Stromal cell of bone marrow (primary cell): ENCODE data around the gene CCDC15.
"Not testable (repeated sequence)": the region's sequence is repeated elsewhere in the genome, so short reads cannot be mapped to it uniquely, and the experiment has no call there.

Source experiments
- DNase-seq: peaks from one replicate; pipeline ENCODE4 v3.0.0-alpha.2; 2012; ENCODE audit warnings: low read depth

Gene CCDC15

DNA sequence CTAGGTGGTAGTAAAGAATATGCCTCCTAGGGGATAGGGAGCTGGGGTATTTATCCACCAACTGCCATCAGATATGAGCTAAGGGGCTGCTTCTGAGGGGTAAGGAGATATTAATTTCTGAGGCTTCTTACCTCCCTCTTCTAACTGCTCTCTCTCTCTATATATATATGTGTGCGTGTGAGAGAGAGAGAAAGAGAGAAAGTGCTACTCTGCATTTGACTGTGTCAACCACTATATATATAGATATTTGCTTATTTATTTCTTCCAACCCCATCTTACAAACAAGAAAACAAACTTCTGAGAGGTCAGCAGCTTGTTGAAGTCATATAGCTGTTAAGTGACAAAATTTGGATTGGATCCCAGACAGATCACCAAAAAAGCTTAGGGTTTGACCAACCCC lies 12.3 kb upstream of the CCDC15 start:
- no peak for DNase-seq

DNA sequence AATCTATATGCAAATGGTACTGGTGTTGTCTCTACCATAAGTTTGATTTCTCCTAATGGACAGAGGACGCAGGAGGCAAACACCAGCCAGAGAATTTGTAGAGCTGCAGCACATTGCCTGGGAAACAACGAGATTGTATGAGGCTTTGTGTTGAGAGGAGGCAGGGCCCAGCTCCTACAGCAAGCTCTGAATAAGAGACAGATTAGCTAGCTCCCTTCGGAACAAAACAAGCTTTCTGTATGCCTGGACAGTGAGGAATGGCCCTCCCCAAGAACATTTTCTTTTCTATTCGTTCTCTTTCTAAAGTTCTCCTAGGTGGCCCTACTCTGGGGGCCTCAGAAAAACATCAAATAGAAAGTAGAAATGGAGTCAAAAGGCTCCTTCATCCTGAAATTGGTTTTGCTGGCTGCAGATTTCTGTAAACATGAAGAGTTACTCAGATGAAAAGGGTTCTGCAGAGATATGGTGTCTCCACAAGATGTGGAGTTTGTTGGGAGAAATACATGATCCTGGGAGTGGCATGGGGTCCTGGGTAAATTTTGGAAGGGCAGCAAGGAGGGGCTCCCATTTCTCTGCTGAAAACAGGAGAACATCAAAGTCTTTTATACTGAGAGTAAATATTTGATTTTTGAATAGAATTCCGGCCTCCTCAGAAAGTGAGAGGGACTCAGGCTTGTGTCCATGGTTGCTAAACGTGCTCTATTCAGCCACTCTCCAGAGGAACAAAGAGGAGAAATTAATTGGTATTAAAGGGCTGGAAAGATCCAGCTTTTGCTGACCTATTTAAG lies 11.3 kb upstream of the CCDC15 start:
- DNase-seq, result no peak

DNA sequence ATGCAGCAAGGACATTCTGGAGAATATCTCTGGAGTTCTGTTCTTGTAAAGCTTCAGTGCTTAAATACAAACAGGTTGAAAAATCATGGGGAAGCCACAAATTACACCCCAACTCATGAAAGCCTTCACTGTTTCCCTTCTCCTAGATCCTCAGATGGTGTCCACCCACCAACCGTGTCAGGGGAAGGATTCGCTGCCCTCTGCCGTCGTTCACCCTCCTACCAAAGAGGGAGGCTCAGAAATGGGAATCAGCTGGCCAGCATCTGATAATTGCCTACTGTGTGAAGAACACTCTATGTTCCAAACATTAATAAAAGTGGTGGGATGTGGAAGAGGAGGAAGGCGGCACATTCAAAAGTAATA lies 10.8 kb upstream of the CCDC15 start:
- DNase-seq, result no peak

DNA sequence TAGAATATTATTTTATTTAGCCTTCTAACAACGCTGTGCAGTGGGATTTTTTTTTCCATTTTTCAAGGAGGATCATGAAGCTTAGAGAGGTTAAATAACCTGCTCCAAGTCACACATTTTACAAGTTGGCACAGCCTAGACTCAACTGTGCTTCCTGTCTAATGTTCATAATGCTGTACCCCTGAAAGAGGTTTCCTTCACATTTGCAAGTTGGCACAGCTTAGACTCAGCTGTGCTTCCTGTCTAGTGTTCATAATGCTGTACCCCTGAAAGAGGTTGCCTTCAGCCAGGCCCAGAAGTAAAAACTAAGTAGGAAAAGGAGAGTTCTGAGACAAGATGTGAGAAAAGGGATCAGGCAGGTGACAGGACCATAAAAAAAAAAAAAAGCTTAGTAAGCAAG lies 10.3 kb upstream of the CCDC15 start:
- DNase-seq, result no peak

DNA sequence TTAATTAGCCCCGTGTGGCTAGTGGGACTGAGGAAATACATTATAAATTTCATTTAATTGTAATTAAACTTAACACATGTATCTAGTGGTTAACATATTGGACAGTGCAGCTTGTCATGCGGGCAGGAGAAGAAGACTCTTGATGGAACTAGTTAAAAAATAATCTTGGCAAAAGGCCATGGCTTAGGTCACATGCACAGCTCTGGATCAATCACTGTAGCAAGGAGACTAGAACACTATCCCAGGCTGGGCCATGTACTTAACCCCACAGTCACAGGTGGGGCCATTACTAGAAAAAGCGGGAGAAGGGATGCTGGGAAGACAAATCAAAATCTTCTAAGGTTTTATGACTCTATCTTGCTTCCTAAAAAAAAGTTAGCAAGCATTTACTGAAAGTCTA lies 9.4 kb upstream of the CCDC15 start:
- DNase-seq, result no peak

DNA sequence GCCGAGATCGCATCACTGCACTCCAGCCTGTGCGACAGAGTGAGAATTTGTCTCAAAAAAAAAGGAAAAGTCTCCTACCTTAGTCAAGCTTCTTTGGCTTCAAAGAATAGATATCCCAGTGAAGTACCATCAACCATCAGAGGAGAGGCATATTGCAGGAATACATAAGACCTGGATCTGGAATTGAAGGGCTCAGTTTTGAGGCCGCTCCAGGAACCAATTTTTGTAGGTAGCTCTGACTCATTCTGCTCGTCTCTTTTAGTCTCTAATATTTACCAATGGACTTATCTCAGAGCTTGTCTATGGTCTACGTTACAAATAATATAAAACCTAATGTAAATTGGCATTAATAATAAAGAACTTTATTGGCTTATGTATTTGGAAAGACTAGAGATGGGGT lies 8.2 kb upstream of the CCDC15 start:
- no peak for DNase-seq

DNA sequence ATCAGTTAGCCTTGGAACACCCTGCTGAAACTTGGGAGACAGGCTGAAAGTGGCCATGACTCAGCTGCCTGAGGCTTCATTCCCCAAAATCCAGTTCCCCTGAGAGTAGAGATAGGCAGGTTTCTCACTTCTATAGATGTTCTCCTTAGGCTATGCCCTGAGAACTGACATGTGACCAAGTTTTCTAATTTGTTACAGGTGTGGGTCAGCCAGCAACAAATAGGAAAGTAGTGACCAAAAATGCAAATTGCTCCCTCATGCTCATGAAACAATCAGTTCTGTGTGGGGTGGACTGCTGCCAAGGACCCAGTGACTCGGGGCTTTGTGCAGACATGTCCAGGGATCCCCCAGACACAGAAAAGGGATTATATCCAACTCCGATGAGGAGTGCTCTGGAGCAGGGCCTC lies 7.3 kb upstream of the CCDC15 start:
- DNase-seq, result no peak

DNA sequence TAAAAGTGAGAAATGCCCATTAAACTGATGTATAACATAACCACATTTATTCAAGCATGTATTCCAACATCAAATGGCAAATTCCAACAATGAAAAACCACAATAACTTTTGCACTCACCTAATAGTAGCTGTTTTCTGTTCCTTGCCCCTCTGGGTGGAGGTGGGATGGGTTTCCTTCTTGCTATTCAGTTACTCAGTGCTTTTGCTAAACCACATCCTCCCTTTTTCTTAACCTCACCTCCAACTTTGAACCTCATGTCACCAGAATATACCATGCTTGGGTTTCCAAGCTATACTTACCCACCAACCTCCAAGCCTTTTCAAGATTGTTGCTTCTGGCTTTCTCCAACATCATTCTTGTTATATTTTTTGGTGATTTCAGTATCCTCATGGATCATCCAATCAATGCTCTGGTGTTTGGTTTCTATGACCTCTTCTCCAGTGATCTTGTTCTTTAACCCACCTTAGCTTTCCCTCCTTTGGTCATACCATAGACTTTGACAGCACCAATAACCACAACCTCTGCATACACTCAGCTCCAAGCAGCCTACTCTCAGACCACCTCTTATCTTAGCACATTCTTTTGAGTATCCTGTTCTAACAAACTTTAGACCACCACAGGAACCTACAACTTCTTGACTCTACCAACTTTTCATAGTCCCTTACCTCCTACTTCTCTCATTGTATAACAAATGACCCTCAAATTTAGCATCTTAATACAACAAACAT lies 3.2 kb upstream of the CCDC15 start:
- DNase-seq, result no peak

DNA sequence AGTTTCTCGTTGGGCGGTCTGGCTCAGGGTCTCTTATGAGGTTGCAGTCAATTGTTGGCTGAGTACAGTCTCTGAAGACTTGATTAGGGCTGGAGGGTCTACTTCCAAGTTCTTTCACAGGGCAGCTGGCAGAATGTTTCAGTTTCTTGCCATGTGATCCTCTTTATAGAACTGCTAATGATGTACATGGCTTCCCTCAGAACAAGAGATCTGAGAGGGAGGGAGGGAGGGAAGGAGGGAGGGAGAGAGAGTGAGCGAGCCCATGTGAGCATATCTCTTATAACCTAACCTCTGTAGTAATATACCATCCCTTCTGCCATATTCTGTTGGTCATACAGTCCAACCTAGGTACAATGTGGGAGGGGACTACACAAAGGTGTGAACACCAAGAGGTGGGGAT lies 2.7 kb upstream of the CCDC15 start:
- no peak for DNase-seq

DNA sequence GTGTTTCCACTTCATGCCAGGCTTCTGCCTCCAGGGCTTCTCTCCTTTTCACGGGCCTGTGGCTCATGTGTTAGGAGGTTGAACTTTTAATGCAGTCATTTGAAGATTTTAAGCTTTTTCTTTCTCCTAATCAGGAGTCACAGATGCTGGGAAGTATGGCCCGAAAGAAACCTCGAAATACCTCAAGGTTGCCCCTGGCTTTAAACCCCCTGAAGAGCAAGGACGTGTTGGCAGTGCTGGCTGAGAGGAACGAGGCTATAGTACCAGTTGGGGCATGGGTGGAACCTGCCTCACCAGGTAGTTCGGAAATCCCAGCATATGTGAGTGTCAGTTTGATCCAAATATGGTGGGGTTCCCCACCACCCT lies 571 bp downstream of the CCDC15 start:
- DNase-seq, result no peak

DNA sequence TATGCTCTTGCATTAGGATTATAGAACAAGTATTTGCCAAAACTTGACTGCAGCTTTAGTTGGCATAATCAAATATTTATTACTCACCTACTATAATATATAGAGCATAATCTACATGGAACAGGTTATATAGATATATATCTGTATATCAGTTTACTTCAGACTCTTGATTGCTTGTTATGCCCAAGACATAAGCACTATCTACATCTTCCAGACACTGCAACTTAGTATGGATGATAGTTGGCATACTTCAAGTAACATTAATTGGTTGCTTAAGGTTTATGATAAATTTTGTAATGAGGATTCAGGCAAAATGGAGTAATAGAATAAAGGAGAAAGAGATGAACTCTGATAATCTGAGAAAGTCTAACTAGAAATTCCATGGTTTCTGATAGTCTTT lies 1.0 kb downstream of the CCDC15 start:
- DNase-seq, result no peak

DNA sequence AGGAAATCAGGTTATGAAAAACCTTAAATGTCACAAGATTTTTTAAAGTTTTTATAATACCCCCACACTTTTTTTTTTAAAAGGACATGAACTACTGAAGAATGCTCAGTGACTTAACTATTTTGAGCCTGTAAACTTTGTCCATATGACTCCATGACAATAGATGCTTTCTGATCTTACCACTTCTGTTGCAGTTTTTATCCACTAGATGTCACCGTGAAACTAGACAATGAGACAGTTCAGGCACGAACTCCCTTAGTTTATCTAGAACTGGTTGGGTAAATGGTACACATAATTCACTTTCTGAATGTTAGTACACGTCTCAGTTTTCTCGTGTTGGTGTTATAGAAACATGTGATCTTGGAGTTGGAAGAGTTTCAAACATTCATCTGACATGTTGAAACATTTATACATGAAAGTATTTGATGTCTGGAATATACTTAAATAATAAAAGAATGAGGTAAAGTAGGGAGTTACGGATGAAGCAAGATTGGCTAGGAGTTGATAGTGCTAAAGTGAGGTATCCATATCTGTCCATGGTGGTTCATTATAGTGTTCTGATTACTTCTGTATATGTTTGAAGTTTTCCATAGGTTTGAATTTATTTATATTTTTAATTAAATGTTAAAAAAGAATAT lies 8.1 kb downstream of the CCDC15 start:
- DNase-seq, result peak; percentile 72

DNA sequence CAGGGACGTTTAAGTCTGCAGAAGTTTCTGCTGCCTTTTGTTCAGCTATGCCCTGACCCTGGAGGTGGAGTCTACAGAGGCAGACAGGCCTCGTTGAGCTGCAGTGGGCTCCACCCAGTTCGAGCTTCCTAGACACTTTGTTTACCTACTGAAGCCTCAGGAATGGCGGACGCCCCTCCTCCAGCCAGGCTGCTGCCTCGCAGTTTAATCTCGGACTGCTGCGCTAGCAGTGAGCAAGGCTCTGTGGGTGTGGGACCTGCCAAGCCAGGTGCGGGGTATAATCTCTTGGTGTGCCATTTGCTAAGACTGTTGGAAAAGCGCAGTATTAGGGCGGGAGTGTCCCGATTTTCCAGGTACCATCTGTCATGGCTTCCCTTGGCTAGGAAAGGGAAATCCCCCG lies 14.2 kb downstream of the CCDC15 start:
- DNase-seq, result not testable (repeated sequence)

DNA sequence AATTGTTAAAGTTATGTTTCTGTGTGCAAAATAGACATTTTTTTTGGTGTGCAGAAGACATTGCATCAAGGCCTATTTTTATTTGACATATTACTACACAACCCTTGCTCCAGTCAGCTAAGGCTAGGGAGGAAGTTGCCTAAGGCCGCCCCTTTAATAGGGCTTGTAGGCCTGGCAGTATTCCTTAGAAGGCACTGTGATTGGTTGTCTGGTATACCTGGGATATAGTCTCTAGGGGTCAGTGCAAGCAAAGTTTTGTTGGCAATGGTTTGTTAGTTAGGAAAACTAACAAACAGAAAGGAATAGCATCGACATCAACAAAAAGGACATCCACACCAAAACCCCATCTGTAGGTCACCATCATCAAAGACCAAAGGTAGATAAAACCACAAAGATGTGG lies 16.9 kb downstream of the CCDC15 start:
- DNase-seq, result no peak

DNA sequence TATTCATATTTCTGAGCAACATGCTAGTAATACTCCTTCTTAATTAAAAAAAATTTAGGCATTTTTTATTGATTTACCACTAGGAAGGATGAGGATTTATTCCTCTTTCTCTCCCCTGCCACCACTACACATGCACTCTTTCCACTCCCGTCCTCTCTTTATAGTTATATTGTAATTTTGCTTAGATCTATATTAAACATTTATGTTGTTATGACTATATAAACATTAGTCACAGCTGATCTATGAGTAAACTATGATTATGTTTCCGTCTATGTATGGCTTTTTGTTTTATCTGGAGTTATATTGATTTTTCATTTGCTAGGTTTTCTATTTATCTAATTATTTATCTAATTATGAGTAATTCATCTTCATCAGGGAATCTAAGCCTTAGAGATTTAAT lies 17.8 kb downstream of the CCDC15 start:
- DNase-seq, result no peak

DNA sequence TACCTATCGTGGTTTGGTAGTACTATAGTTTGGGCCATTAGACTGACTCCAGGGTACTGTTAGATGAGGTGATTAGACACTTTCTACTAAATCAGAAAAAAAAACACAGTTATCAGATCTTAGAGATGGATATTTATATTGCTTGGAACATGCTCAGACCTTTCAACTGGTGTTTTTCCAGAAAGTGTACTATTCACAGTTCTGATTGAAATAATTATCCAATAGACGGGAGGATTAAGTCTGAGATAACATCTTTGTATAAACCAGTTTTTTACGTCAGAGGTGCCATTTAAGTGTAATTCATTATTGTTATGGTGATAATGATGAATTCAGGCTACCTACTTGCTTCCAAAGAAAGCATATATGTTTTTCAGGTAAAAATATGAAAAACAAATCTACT lies 22.5 kb downstream of the CCDC15 start:
- DNase-seq, result no peak

DNA sequence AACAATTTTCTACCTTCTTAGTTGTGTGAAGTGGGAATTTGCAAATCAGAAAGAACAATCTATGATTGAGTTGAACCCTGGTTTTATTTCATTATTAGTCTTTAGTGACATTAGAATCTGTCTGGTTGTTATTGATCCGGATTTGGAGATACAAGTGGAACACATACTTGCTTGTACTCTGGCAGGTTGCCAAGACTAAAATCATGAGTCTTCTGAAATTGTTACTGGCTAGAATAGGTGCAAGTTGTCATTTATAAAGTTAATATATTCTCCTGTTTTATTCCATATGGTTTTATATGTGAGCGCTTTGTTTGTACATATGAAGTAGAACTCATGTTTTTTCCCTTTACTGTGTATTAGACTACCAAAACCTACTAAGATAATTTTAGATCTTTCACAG lies 23.0 kb downstream of the CCDC15 start:
- no peak for DNase-seq

DNA sequence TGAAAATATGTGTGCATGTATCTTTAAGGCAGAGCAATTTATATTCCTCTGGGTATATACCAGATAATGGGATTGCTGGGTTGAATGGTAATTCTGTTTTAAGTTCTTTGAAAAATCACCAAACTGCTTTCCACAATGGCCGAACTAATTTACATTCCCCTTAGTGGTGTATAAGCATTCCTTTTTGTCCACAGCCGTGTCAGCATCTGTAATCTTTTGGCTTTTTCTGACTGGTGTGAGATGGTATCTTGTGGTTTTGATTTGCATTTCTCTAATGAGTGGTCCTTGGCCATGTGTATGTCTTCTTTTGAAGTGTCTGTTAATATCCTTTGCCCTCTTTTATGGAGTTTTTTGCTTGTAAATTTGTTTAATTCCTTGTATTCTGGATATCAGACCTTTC lies 24.3 kb downstream of the CCDC15 start:
- no peak for DNase-seq

DNA sequence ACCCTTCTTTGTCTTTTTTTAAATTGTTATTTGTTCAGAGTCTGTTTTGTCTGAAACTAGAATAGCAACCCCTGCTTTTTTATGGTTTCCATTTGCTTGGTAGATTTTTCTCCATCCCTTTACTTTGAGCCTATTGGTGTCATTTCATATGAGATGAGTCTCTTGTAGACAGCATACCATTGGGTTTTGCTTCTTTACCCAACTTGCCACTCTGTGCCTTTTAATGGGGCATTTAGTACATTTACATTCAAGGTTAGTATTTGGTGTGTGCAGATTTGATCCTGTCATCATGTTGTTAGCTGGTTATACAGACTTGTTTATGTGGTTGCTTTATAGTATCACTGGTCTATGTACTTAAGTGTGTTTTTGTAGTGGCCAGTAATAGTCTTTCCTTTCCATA lies 28.0 kb downstream of the CCDC15 start:
- DNase-seq, result no peak

DNA sequence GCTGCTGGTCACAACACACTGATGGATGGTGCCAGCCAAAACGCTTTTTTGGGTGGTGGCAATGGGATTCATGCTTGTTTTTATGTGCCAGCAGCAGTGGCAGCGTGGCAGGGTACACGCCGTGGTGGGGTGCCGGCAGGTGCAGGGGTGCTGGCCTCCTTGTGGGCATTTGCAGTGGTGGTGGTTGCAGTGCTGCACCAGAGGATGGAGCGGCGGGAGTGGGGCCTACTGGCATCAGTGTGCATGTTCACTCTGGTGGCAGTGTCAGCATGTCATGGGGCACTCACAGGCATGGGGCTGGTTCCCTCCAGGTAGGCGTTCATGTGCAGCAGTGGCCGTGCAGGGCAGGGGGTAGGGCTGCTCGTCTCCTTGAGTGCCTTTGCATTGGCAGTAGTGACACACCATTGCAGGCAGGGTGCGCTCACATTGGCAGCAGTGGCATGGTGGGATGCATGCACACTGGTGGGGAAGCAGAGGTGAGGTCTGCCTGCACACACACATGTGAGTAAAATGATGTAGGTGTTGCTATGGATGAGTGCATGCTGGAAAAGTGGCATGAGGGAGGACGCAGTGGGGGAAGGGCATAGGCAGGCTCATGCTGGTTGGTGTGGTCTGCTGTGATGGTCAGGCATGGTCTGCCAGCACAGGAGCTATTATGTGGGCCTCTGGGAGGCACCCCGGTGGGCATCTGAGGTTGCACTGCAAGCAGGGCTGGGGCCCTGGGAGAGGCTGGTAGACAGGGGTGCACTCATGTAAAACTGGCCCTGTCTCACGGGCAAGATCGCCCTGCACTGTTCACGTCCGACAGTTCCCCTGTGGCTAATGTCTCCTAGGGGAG lies 29.9 kb downstream of the CCDC15 start:
- no peak for DNase-seq

DNA sequence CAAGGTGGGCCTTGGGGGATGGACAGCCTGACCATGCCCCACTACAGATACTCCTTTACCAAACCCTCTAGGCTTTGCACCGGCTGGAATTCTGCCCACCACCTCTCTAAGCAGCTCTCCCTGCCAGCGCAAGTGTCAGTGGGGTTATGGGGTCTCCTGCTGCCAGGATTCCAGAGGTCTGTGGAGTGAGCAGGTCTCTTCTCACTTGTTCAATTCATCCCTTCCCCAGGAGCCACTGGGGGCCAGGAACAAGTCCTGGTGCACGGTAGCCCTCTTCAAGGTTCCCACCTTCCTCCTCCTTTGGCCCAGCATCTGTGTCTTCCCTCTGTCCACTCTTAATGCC lies 30.5 kb downstream of the CCDC15 start:
- DNase-seq, result no peak

DNA sequence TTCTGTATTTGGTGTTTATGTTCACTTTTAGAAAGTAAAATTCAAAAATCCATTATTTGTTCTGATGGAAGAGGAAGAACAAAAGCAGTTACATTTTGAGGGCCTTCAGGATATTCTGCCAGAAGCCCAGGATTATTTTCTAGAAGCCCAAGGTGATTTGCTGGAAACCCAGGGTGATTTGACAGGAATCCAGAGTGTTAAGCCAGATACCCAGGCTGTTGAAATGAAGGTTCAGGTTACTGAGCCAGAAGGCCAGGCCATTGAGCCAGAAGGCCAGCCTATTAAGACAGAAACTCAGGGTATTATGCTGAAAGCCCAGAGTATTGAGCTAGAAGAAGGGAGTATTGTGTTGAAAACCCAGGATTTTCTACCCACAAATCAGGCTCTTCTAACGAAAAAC lies 33.1 kb downstream of the CCDC15 start:
- no peak for DNase-seq

DNA sequence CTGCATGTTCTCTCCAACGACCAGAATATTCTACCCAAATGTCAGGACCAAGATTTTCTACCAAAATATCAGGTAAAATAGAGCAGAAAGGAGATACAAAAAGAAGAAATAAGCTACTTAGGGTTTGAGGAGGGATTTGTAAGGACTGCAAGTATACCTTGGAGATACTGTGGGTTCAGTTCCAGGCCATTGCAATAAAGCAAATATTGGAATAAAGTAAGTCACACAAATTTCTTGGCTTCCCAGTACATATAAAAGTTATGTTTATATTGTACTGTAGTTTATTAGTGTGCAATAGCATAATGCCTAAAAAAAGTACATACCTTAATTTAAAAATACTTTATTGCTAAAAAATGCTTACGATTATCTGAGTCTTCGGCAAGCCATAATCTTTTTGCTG lies 34.1 kb downstream of the CCDC15 start:
- DNase-seq, result no peak
